Limb (tissue), 2 donors: ENCODE data around the gene ITGB1.
"Not testable (repeated sequence)": the region's sequence is repeated elsewhere in the genome, so short reads cannot be mapped to it uniquely, and the experiment has no call there.

Source experiments
- DNase-seq, 2 donors: peaks; one replicate each; pipeline ENCODE4 v3.0.0-alpha.2; 2016; ENCODE audit errors: extremely low spot score in 2 of 2

ITGB1 gene

GRCh38 chr10:32958085-32959005, at the start of gene ITGB1:
Gene ITGB1 (minus strand): TSS chr10:32958230. CDS start chr10:32935558, 22,672 bp downstream.
- DNase-seq: peak; percentile 96 to 98

DNA sequence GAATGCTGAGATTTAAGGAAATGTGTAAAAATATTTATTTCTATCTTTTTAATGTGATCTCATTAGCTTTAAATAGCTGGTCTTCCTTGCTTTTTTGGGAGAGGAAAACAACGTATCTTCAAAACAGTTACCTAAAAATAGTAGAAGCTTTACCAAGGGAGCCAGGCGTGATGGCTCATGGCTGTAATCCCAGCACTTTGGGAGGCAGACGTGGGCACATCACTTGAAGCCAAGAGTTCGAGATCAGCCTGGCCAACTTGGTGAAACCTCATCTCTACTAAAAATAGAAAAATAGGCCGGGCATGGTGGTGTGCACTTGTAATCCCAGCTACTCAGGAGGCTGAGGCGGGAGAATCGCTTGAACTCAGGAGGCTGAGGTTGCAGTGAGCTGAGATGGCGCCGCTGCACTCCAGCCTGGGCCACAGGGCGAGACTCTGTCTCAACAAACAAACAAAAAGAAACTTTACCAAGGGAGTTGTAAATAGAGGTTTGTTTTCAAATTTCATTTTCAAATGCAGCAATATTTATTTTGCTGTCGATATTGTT, 48.4 kb upstream of the ITGB1 start:
- no peak for DNase-seq

DNA sequence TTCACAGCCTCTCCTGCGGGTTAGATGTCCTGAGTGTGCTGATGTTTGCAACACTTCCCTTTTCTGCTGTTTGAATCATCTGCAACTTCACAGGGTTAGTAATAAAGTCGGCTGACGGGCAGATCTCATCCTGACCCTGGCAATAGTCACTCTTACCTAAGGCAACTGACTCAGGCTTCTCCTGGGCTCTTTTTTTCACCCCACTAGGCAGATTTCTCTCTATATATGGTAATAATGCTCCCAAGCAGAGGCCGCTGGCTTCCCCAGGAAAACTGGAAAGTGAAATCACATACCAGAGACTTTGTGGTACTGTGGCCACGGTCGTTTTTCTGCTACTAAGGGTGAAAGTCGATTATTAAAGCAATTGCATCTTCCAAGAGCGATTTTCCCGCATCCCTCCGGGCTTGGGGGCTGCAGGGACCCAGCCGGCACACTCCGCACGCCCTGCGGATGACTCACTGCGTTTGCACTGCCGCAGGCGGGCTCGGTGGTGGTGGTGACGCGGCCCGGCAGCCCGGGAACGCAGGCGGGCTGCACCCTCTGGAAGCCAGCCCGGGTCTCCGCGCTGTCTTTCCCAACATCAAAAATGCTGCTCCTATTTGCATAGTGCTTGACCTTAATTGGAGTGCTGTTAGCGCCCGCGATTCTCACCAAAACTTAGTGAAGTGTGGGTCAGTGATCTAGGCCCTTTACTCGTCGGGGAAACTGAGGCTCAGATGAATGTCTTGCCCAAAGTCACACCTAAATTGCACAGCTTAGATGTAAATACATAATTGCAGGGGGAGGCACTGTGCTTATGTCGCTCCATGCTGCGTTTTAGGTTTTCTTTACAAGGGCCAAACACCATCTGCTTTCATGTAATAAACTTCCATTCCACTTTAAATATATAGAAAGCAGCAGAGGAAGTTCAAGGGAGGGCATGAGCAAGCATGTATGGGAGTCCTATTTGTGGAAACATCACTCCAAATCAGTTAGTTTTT, 47.6 kb upstream of the ITGB1 start:
- DNase-seq: peak; percentile 42 to 69

DNA sequence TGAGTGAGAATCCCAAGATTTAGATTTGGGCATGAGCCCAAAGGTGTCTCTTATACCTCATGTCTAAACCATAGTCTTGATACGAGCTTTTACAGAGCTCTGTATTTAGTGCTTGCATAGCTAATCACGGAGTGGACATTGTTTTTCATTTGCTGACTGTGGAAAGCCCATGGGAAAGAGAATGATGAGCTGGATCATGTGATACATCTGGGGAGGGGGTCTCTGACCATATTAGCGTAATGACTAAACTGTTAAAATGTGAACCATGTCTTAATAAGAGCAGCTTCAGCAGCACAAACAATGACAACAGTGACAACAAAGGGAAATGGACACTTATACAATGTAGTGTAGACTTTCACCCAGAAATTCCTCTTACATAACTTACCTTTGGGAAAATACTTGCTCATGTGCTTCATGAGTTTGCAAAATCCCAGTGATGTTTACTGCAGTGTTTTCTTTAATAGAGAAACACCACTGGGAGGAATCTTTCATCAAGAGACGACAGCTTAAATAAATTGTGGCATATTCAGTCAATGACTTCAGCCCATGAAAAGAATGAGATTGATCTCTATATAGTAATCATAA, 44.0 kb upstream of the ITGB1 start:
- DNase-seq: no peak

DNA sequence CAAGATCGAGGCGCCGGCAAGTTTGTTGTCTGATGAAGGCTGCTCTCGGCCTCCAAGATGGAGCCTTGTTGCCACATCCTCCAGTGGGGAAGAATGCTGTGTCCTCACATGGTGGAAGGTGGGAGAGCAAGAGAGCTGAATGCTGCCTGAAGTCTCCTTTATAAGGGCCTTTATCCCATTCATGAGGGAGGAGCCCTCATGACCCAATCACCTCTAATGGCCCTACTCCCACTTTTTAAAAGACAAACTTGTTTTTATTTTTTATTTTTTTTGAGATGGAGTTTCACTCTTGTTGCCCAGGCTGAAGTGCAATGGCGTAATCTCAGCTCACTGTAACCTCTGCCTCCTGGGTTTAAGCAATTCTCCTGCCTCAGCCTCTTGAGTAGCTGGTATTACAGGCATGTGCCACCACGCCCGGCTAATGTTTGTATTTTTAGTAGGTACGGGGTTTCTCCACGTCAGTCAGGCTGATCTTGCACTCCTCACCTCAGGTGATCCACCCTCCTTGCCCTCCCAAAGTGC, 40.1 kb upstream of the ITGB1 start:
- not testable (repeated sequence) for DNase-seq

- DNase-seq: no peak
Observed at GRCh38 chr10:32995751-32996150, 37.7 kb upstream of the ITGB1 start.

- DNase-seq: no peak
Observed at GRCh38 chr10:32995066-32995622, 37.1 kb upstream of the ITGB1 start.

GRCh38 chr10:32994632-32995031, 36.6 kb upstream of the ITGB1 start:
- DNase-seq: not testable (repeated sequence)

DNA sequence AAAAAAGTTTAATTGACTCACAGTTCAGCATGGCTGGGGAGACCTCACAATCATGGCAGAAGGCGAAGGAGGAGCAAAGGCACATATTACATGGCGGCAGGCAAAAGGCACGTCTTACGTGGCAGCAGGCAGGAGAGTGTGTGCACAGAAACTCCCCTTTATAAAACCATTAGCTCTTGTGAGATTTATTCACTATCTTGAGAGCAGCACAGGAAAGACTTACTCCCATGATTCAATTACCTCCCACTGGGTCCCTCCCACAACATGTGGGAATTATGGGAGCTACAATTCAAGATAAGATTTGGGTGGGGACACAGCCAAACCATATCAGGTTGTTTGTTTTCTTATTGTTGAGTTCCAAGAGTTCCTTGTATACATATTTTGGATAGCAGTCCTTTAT, 34.3 kb upstream of the ITGB1 start:
- DNase-seq: not testable (repeated sequence)

- DNase-seq: no peak
Observed at GRCh38 chr10:32990811-32991210, 32.8 kb upstream of the ITGB1 start.

DNA sequence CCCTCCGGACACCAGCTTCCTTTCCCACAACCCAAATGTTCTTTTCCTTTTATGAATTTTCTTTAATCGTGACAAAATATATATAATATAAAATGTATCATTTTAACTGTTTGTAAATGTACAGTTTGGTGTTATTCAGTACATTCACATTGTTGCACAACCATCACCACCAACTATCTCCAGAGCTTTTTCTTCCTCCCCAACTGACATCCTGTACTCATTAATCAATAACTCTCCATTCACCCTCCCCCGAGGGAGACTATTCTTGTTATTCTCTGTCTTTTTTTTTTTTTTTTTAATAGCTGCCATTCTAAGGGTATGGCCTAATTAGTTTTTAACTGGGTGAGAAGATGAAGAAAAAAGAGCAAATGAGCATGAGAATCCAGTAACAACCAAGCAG, 30.6 kb upstream of the ITGB1 start:
- DNase-seq: no peak

GRCh38 chr10:32987172-32987571, 29.1 kb upstream of the ITGB1 start:
- DNase-seq: no peak

DNA sequence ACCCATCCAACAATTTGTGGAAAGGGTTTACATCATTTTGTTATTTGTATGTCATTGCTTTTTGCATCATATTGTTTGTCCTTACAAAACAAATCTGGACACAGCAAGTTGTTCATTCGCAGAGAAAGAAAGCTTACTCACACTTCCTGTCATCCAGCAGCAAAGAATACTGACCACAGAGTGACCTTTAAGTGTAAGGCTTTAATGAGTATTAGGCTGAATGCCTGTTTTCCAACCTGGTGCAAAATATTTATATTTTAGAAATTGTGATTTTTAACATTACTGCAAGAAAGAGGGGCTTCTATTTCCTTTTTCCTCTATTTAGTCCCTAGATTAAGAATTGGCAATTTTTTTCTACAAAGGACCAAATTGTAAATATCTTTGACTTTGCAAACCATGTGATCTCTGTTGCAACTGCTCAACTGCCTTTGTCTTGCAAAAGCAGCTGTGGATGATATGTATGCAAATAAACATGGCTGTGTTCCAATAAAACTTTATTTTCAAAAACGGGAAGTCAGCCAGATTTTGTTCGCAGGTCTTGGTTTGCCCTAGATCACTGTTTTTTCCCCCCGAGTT, 27.8 kb upstream of the ITGB1 start:
- no peak for DNase-seq

DNA sequence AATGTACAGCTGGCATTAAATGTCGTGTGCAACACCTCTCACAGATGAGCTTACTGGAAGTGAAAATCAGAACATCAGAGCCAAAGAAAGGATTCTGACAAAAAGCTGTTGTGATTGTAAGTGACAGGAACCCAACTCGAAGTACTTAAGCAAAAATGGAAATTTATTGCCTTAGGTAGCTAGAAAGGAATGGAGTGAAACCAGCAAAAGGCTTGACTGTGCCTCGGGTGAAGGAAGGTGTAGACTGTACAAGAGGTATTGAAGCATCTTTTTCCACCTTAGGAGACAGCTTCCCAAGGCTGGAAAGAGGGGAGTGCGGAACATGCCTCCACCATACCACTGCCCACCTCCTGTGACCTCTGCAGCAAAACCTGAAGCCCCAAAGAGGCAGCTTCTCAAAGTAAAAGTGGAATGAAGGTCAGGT, 27.3 kb upstream of the ITGB1 start:
- DNase-seq: no peak

- DNase-seq: no peak
Observed at GRCh38 chr10:32984003-32984600, 26.1 kb upstream of the ITGB1 start.

GRCh38 chr10:32982911-32983909, 25.2 kb upstream of the ITGB1 start:
- no peak for DNase-seq

DNA sequence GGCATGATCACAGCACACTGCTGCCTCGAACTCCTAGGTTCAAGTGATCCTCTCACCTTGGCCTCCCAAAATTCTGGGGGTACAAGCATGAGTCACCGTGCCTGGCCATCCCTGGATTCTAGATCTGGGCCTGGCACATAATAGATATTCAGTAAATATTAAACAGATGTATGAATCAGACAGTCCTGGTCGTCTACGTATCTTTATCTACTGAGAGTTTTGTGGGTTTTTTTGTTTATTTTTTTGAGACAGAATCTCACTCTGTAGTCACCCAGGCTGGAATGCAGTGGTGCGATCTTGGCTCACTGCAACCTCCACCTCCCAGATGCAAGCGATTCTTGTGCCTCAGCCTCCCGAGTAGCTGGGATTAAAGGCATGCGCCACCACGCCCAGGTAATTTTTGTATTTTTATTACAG, 24.3 kb upstream of the ITGB1 start:
- no peak for DNase-seq

- DNase-seq: no peak
Observed at GRCh38 chr10:32981760-32982159, 23.7 kb upstream of the ITGB1 start.
